Measurements from ENCODE around the gene OR2T29. TPM values are rescaled to one million over a fixed set of nuclear protein-coding genes. Genes with fewer than 3 reads are reported as not detected.
A peak's percentile ranks its signal among the peaks of the same experiment; 100 is the strongest.

Gene OR2T29
- total and polyA plus RNA-seq, 2 of the 13 experiments (the other 11 are each of a cell fraction or from before 2014, with no cell fraction given), result not detected

GRCh38 chr1:248592655-248593054 lies 30.1 kb upstream of the OR2T29 start:
- H3K27me3 ChIP-seq (ENCODE audit: control insufficient read depth in 1 of 2, insufficient read depth in 2 of 2, low read length in 2 of 2), result no peaks in the 10 kb centered on the region
- ChIA-PET POLR2A (no interaction called here), CTCF (ENCODE audit: low intra/inter-chr PET ratio, low total read pairs) (no interaction called here)
- DNase-seq (ENCODE audit: low spot score), result no peak
- WGBS (ENCODE audit: low lambda C conversion rate), result 0% methylated on average over 1 of the region's 1 CpG
- no peak overlapping the region for H3K4me2 ChIP-seq (ENCODE audit: low read depth, low read length)
- FAIRE-seq, result no peak
- H4K20me1 ChIP-seq (ENCODE audit: insufficient read depth, low read length), result no peaks in the 10 kb centered on the region
- no peak for ATAC-seq
- no peak overlapping the region for H3K4me3 ChIP-seq (replicated peaks in 1 of 3; ENCODE audit: insufficient read depth in 1 of 3, low read depth in 2 of 3, low read length in 3 of 3)
- no peaks in the 10 kb centered on the region for H3K9me3 ChIP-seq (ENCODE audit: low read length)
- H3K4me1 ChIP-seq (ENCODE audit: insufficient read depth, low read length), result no peaks in the 10 kb centered on the region
- no TSS peak for BruUV-seq (replicated peaks)
- no peak overlapping the region for H2AFZ ChIP-seq (ENCODE audit: low read length)
- in situ Hi-C loops (cut with HindIII; ENCODE audit: extremely low pct_ligation_motif_present, low pct_unique_long_range_greater_than_20kb) (no loop called here), intact Hi-C loops (cut with micrococcal nuclease; ENCODE audit: unreplicated experiment) (no loop called here)
- no peak overlapping the region for H3K9ac ChIP-seq (ENCODE audit: insufficient read depth, low read depth, low read length)
- no peaks in the 10 kb centered on the region for H3K79me2 ChIP-seq (ENCODE audit: insufficient read depth, low read length)
- no peak for TF ChIP-seq ZNF441 (CRISPR knock-in tag; IDR thresholded peaks at IDR 0.05; ENCODE audit: borderline replicate concordance)
- TF ChIP-seq ATF7 (IDR thresholded peaks at IDR 0.05), result peak; percentile 86
- TF ChIP-seq ATF7 (CRISPR knock-in tag; IDR thresholded peaks at IDR 0.05), result no peak
- TF ChIP-seq MAFK (conservative IDR thresholded peaks at IDR 0.05 in 1 of 2, IDR thresholded peaks at IDR 0.05 in 1 of 2; ENCODE audit: low read length in 2 of 2), result peak; percentile 96 to 98
- peak; percentile 97 for TF ChIP-seq MAFF (IDR thresholded peaks at IDR 0.05; ENCODE audit: low read depth, low read length)
- no peaks in the 10 kb centered on the region for H3K36me3 ChIP-seq (replicated peaks in 1 of 2; ENCODE audit: control insufficient read depth in 1 of 2, insufficient read depth in 2 of 2, low read length in 2 of 2)
- no peak overlapping the region for H3K27ac ChIP-seq (ENCODE audit: extremely low read length, insufficient read depth, low read length)

GRCh38 chr1:248590055-248590454 lies 27.5 kb upstream of the OR2T29 start:
- H3K4me3 ChIP-seq (replicated peaks in 1 of 3; ENCODE audit: insufficient read depth in 1 of 3, low read depth in 2 of 3, low read length in 3 of 3), result no peak overlapping the region
- no TSS peak for BruUV-seq (replicated peaks)
- no peak overlapping the region for H3K27ac ChIP-seq (ENCODE audit: extremely low read length, insufficient read depth, low read length)
- no peaks in the 10 kb centered on the region for H3K27me3 ChIP-seq (ENCODE audit: control insufficient read depth in 1 of 2, insufficient read depth in 2 of 2, low read length in 2 of 2)
- no peaks in the 10 kb centered on the region for H3K4me1 ChIP-seq (ENCODE audit: insufficient read depth, low read length)
- ChIA-PET POLR2A (no interaction called here), CTCF (ENCODE audit: low intra/inter-chr PET ratio, low total read pairs) (no interaction called here)
- H3K79me2 ChIP-seq (ENCODE audit: insufficient read depth, low read length), result no peaks in the 10 kb centered on the region
- no peaks in the 10 kb centered on the region for H3K9me3 ChIP-seq (ENCODE audit: low read length)
- H3K36me3 ChIP-seq (replicated peaks in 1 of 2; ENCODE audit: control insufficient read depth in 1 of 2, insufficient read depth in 2 of 2, low read length in 2 of 2), result no peaks in the 10 kb centered on the region
- 57% methylated on average over 16 of the region's 17 CpGs for whole genome bisulfite sequencing (ENCODE audit: low lambda C conversion rate)
- intact Hi-C loops (cut with micrococcal nuclease; ENCODE audit: unreplicated experiment), result no loop called here
- in situ Hi-C loops (cut with HindIII; ENCODE audit: extremely low pct_ligation_motif_present, low pct_unique_long_range_greater_than_20kb), result no loop called here
- no peak overlapping the region for H2AFZ ChIP-seq (ENCODE audit: low read length)
- TF ChIP-seq TBX3 (IDR thresholded peaks at IDR 0.05; ENCODE audit: borderline replicate concordance), result no peak
- no peak for TF ChIP-seq RFXANK (CRISPR knock-in tag; IDR thresholded peaks at IDR 0.05)
- ATAC-seq (no peak), DNase-seq (ENCODE audit: low spot score) (no peak), FAIRE-seq (no peak)
- no peak overlapping the region for H3K4me2 ChIP-seq (ENCODE audit: low read depth, low read length)
- H3K9ac ChIP-seq (ENCODE audit: insufficient read depth, low read depth, low read length), result no peak overlapping the region
- H4K20me1 ChIP-seq (ENCODE audit: insufficient read depth, low read length), result no peaks in the 10 kb centered on the region
